Measurements from ENCODE around the gene PADI3.

DNA sequence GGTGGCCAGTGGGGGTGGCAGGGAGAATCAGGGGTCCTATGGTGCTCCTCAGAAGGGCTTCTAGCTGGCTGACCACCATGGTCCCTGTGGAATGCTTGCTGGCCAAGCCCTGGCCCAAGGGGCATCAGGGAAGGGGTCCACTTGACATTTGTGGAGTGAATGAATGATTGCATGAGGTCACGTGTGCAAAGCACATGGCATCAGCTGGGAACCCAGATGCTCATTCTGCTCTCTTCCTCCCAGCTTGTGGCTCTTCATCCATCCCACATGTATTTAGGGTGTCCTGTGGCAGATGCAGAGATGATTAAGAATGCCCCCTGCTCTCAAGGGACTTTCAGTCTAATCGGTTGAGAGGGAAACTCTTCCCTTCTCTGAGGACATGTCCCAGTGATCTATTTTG is 32.0 kb downstream of the PADI3 start:
- TF ChIP-seq, protein P1, sequence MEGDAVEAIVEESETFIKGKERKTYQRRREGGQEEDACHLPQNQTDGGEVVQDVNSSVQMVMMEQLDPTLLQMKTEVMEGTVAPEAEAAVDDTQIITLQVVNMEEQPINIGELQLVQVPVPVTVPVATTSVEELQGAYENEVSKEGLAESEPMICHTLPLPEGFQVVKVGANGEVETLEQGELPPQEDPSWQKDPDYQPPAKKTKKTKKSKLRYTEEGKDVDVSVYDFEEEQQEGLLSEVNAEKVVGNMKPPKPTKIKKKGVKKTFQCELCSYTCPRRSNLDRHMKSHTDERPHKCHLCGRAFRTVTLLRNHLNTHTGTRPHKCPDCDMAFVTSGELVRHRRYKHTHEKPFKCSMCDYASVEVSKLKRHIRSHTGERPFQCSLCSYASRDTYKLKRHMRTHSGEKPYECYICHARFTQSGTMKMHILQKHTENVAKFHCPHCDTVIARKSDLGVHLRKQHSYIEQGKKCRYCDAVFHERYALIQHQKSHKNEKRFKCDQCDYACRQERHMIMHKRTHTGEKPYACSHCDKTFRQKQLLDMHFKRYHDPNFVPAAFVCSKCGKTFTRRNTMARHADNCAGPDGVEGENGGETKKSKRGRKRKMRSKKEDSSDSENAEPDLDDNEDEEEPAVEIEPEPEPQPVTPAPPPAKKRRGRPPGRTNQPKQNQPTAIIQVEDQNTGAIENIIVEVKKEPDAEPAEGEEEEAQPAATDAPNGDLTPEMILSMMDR (IDR thresholded peaks at IDR 0.05) = no peak
- no peak for TF ChIP-seq POLR2A (IDR thresholded peaks at IDR 0.05)

All from Peyer's patch (tissue), 4 donors.